Measurements from ENCODE around the gene TRHDE.

The TRHDE gene

GRCh38 chr12:72535212-72535990 lies 263.2 kb downstream of the TRHDE start:
- TF ChIP-seq CTCF (IDR thresholded peaks at IDR 0.05; ENCODE audit: borderline replicate concordance, insufficient read depth, low read depth, low read length): no peak
- H3K4me3 ChIP-seq (ENCODE audit: low read depth, low read length): no peak overlapping the region

GRCh38 chr12:72540811-72541210 lies 268.6 kb downstream of the TRHDE start:
- TF ChIP-seq CTCF (IDR thresholded peaks at IDR 0.05; ENCODE audit: borderline replicate concordance, insufficient read depth, low read depth, low read length): no peak
- H3K4me3 ChIP-seq (ENCODE audit: low read depth, low read length): no peak overlapping the region

GRCh38 chr12:72543777-72544467 lies 271.8 kb downstream of the TRHDE start:
- H3K4me3 ChIP-seq (ENCODE audit: low read depth, low read length): no peak overlapping the region
- TF ChIP-seq CTCF (IDR thresholded peaks at IDR 0.05; ENCODE audit: borderline replicate concordance, insufficient read depth, low read depth, low read length): no peak

- TF ChIP-seq CTCF (IDR thresholded peaks at IDR 0.05; ENCODE audit: borderline replicate concordance, insufficient read depth, low read depth, low read length): no peak
- H3K4me3 ChIP-seq (ENCODE audit: low read depth, low read length): no peak overlapping the region
Measured at GRCh38 chr12:72546106-72546505, 273.9 kb downstream of the TRHDE start.

- no peak for TF ChIP-seq CTCF (IDR thresholded peaks at IDR 0.05; ENCODE audit: borderline replicate concordance, insufficient read depth, low read depth, low read length)
- H3K4me3 ChIP-seq (ENCODE audit: low read depth, low read length): no peak overlapping the region
Measured at GRCh38 chr12:72547573-72547972, 275.4 kb downstream of the TRHDE start.

- TF ChIP-seq CTCF (IDR thresholded peaks at IDR 0.05; ENCODE audit: borderline replicate concordance, insufficient read depth, low read depth, low read length): no peak
- H3K4me3 ChIP-seq (ENCODE audit: low read depth, low read length): no peak overlapping the region
Measured at GRCh38 chr12:72549184-72549583, 277.0 kb downstream of the TRHDE start.

Data from GM12875 (cell line).